GM19240 (cell line): Measurements from ENCODE around the gene TOR1B.
"Not testable (repeated sequence)": the region's sequence is repeated elsewhere in the genome, so short reads cannot be mapped to it uniquely, and the experiment has no call there.

Experiments
- DNase-seq: peaks from one replicate; pipeline ENCODE4 v3.0.0; 2011; ENCODE audit warnings: low spot score; ENCODE audit not compliant: insufficient read length

Gene TOR1B, protein sequence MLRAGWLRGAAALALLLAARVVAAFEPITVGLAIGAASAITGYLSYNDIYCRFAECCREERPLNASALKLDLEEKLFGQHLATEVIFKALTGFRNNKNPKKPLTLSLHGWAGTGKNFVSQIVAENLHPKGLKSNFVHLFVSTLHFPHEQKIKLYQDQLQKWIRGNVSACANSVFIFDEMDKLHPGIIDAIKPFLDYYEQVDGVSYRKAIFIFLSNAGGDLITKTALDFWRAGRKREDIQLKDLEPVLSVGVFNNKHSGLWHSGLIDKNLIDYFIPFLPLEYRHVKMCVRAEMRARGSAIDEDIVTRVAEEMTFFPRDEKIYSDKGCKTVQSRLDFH

DNA sequence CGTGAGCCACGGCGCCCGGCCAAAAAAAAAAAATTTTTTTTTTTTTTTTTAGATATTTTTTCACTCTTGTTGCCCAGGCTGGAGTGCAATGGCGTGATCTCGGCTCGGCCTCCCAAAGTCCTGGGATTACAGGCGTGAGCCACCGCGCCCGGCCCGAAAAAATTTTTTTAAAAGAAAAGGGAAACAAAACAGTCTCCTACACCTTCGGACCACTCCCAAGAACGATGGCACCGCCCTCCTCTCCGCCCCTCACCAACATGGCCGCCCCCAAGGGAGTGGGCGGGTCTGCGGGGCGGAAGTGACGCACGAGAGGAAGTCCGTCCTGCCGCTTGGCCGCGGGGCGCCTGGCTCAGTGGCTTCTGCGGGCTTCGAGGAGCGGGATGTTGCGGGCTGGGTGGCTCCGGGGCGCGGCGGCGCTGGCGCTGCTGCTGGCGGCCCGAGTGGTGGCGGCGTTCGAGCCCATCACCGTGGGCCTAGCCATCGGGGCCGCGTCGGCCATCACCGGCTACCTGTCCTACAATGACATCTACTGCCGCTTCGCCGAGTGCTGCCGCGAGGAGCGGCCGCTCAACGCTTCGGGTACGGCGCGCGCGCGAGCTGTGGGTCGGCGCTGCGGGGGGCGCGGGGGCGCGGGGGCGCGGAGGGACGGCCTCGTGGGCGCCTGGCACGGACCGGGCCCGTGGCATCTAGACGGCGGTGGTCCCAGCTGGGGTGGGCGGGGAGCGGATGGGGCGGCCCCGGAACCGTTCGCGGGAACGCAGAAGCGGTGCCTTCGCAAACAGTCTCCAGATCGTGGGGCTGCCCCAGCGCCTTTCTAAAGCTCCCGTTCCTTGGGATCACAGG is at the start of gene TOR1B:
TOR1B (plus strand) TSS at position 352 of the 843 bp plus-strand sequence; CDS start at position 381, 29 bp downstream.
- DNase-seq: peak; percentile 73

DNA sequence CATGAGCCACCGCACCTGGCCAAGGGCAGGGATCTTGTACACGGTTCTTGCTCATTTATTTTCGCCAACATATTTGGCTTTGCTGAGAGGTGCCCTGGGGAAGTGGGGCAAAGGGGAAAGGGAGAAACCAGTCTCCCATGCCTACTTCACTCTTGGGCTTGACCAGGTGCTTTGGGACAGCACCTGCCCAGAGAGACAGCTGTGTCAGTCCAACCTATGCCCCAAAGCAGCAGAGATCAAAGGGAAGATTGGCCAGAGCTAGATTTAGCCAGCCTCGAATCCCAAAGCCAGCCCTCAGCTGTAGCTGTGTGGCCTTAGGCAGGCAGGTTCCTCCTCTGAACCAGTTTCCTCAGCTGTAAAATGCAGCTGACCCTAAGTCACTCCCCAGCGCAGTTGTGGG is 47.8 kb upstream of the TOR1B start:
- no peak for DNase-seq

GRCh38 chr9:129756191-129756590 is 46.8 kb upstream of the TOR1B start:
- DNase-seq: no peak

- no peak for DNase-seq
Observed at GRCh38 chr9:129757045-129757444, 45.9 kb upstream of the TOR1B start.

- DNase-seq: no peak
Observed at GRCh38 chr9:129759319-129759718, 43.7 kb upstream of the TOR1B start.

DNA sequence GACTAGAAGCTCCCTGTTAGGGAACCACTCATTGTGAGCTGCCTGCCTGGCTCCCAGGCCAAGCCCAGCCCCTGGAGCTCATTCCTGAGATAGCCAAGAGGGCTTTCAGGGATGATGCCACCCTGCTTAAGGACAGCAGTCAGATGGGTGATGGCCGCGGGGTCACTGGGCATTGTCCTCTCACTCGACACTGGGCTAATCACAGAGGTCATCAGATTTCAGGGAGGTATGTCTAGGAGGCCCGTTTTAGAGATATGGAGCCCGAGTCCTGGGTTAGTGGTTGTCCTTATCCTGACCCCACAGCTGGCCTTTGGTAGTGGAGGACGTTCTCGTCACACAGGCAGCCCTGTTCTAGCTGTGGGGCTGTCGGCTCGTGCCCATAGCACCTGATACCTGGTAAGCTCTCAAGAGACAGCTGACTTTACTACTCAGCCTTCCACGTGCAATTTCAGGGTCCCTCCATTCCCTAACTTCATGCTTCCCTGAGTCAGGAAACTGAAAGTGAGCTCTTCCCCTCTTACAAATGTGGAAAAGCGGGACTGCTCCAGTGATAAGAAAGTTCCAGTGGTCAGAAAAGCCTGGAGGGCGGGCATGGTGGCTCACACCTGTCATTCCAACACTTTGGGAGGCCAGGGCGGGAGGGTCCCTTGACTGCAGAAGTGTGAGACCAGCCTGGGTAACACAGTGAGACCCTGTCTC is 43.0 kb upstream of the TOR1B start:
- no peak for DNase-seq

GRCh38 chr9:129760784-129761183 is 42.2 kb upstream of the TOR1B start:
- DNase-seq: not testable (repeated sequence)

- no peak for DNase-seq
Observed at GRCh38 chr9:129761293-129761900, 41.6 kb upstream of the TOR1B start.

- DNase-seq: no peak
Observed at GRCh38 chr9:129761901-129762369, 41.0 kb upstream of the TOR1B start.

DNA sequence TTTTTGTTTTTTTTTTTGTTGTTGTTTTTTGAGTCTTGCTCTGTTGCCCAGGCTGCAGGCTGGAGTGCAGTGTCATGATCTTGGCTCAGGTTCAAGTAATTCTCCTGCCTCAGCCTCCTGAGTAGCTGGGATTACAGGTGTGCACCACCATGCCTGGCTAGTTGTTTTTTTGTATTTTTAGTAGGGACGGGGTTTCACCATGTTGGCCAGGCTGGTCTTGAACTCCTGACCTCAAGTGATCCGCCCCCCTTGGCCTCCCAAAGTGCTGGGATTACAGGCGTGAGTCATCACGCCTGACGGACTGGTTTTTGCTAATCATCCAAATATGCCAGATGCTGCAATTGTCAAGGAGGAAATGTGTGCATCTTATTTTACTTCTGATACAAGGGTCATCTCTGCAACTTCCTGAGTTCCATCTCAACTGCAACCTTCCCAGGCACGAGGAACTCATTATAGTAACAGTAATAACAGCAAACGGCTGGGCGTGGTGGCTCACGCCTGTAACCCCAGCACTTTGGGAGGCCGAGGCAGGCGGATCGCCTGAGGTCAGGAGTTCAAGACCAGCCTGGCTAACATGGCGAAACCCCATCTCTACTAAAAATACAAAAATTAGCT is 40.5 kb upstream of the TOR1B start:
- DNase-seq: not testable (repeated sequence)

- no peak for DNase-seq
Observed at GRCh38 chr9:129762985-129763926, 39.7 kb upstream of the TOR1B start.

- no peak for DNase-seq
Observed at GRCh38 chr9:129765764-129766317, 37.1 kb upstream of the TOR1B start.

DNA sequence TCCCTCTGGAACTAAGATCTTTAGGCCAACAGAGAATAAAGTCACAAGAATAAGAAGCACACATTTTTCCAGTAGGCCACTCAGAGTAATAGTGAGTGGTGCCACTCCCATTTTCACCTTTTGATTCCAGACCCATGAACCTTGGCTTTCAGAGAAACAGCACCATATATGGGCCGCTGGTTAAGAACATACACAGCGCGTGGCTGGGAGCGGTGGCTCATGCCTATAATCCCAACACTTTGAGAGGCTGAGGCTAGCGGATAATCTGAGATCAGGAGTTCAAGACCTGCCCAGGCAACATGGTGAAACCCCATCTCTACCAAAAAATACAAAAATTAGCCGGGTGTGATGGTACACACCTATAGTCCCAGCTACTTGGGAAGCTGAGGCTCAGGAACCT is 34.5 kb upstream of the TOR1B start:
- DNase-seq: no peak

GRCh38 chr9:129769669-129770068 is 33.3 kb upstream of the TOR1B start:
- no peak for DNase-seq

GRCh38 chr9:129770741-129771140 is 32.2 kb upstream of the TOR1B start:
- DNase-seq: no peak

DNA sequence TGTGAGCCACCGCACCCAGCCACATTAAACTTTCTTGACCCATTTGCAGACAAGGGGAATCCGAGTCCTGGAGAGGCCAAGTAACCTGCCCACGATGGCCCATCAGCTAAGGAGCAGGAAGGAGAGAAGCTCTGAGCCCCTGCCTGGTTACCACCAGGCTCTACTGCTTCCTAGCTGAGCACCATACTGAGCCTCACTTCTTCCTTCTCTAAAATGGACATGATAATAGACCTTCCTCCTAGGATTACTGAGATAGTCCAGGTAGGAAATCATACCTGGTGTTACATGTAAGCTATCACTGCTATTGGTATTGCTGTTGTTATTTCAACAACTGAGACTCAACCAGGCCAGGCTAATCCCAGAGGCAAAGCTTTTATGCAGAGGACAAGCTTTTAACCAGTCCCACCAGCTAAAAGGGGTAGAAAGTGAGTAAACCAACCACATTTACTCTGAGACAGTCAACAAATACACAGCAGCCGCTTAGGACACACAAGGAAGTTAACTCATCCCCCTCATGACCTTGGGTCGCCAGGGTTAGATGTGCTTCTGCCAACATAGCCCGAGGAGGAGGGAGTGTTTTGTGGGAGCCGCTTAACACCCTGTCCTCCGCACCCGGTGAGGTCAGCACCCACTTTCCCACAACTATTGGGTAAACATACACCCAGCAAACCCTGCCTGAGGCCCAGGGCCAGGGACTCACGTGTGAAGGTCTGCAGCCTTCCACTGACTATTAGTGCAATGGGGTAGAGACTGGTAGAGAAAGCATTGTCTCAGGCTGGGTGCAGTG is 29.5 kb upstream of the TOR1B start:
- DNase-seq: no peak

DNA sequence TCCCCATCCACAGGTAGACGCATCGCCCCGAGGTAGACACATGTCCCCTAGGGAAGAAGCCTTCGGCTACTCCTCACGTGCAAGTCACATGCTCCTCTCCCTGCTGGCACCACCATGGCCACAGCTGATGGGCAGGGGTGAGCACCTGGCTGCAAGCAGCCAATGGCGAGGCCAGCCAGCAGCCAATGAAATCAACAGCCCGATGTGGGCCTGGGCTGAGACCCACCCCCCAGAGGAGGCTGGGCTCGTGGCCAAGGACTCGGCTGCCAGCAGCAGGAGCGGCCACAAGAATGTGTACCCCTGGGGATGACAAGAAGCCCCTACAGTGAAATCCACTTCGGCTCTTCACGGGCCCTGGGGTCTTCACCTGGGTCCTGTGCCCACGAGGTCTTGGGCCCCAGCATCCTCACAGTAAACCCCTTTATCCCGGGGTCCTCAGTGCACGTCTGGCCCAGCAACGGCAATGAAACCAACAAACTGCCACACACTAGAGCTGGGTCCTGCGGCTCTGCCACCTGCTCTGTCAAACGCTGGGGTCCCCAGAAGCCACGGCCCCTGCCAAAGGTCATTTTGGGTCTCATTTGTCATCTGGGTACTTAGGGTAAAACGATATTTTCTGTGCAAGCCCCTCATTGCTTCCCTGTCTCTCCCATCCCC is 28.1 kb upstream of the TOR1B start:
- DNase-seq: no peak

DNA sequence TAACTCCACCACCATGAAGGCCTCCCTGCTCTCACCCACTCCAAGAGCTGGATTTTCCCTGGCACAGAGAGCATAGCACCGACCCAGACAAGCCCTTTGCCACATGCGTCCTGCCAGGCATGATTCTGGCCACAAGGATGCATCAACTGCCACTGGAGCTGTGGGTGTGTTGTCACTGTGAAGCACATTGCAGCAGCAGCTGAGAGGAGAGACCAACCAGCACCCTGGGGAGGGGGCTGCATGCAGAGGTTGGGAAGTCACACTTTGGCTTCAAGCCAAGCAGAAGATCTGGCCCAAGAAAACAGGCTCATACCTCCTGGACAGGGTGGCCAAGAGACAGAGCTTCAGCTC is 27.6 kb upstream of the TOR1B start:
- DNase-seq: no peak
